IMR-90 (cell line): ENCODE results near the gene GLRA3. TPM values are rescaled to one million over a fixed set of nuclear protein-coding genes. Genes with fewer than 3 reads are reported as not detected.

Source experiments
- ATAC-seq: fragments of 200-7000 bp; cut with Tn5 transposase; 2 replicates; pipeline ENCODE4 v1.9.1; 2020; ENCODE audit warnings: low read depth, mild to moderate bottlenecking, moderate library complexity
- BruUV-seq: library from RNA; stranded (reverse); fragments of 400-500 nt; replicated peaks from 2 replicates; lab custom pipeline; 2021; lab: Mats Ljungman, UMichigan
- CTCF ChIA-PET: fragments of 300-600 bp; formaldehyde crosslinking; extraction: SDS; loops from one replicate; lab custom pipeline; 2021; ENCODE audit warnings: antibody characterized with exemption; lab: Yijun Ruan, JAX
- POLR2A ChIA-PET: fragments of 300-600 bp; sonication (Branson Sonifier 250); formaldehyde crosslinking; loops from one replicate; lab custom pipeline; 2022; ENCODE audit warnings: antibody characterized with exemption; ENCODE audit not compliant: unreplicated experiment; lab: Charles Lee
- DNase-seq: peaks from one replicate; pipeline ENCODE4 v3.0.0; 2013
- H2AFZ ChIP-seq: replicated peaks from 2 replicates; pipeline ENCODE3; 2013; ENCODE audit warnings: low read length, mild to moderate bottlenecking; ENCODE audit not compliant: poor library complexity
- H2AK5ac ChIP-seq: 2 replicates; pipeline ENCODE4 v1.6.1; 2013; ENCODE audit warnings: low read depth, low read length, inconsistent platforms
- H2AK9ac ChIP-seq: replicated peaks from 2 replicates; pipeline ENCODE3; 2013; ENCODE audit warnings: mild to moderate bottlenecking, low read depth, low read length, moderate library complexity; ENCODE audit not compliant: poor library complexity
- H2BK120ac ChIP-seq: 2 replicates; pipeline ENCODE4 v1.6.1; 2013; ENCODE audit warnings: low read depth, low read length, inconsistent platforms
- H2BK15ac ChIP-seq: 3 replicates; pipeline ENCODE4 v1.6.1; 2013; ENCODE audit warnings: low read depth, low read length, inconsistent platforms
- H2BK20ac ChIP-seq: 2 replicates; pipeline ENCODE4 v1.6.1; 2013; ENCODE audit warnings: low read depth, mild to moderate bottlenecking, inconsistent platforms, low read length, moderate library complexity
- H2BK5ac ChIP-seq: 2 replicates; pipeline ENCODE4 v1.6.1; 2013; ENCODE audit warnings: mild to moderate bottlenecking, low read depth, low read length, inconsistent platforms; ENCODE audit not compliant: poor library complexity, severe bottlenecking
- H3K14ac ChIP-seq: replicated peaks from 2 replicates; pipeline ENCODE4 v1.6.1; 2013; ENCODE audit warnings: low read depth, low read length, inconsistent platforms
- H3K18ac ChIP-seq: 2 replicates; pipeline ENCODE4 v1.6.1; 2013; ENCODE audit warnings: low read depth, low read length, control low read depth
- H3K23ac ChIP-seq: 2 replicates; pipeline ENCODE4 v1.6.1; 2013; ENCODE audit warnings: low read depth, low read length, inconsistent platforms
- H3K27ac ChIP-seq: 2 replicates; pipeline ENCODE4 v1.5.1; 2013; ENCODE audit warnings: mild to moderate bottlenecking, control low read depth, low read length; ENCODE audit not compliant: insufficient read depth
- H3K27me3 ChIP-seq: 2 replicates; pipeline ENCODE4 v1.6.1; 2013; ENCODE audit warnings: low read length; ENCODE audit not compliant: control insufficient read depth, insufficient read depth
- H3K36me3 ChIP-seq: 2 replicates; pipeline ENCODE4 v1.6.1; 2013; ENCODE audit warnings: low read length, mixed read lengths; ENCODE audit not compliant: control insufficient read depth, insufficient read depth
- H3K4ac ChIP-seq: 2 replicates; pipeline ENCODE4 v1.6.1; 2013; ENCODE audit warnings: low read depth, low read length, inconsistent platforms
- H3K4me1 ChIP-seq: 2 replicates; pipeline ENCODE4 v1.6.1; 2013; ENCODE audit warnings: low read length, mixed read lengths; ENCODE audit not compliant: control insufficient read depth, insufficient read depth
- H3K4me2 ChIP-seq: 2 replicates; pipeline ENCODE4 v1.6.1; 2013; ENCODE audit warnings: low read depth, mild to moderate bottlenecking, control low read depth, low read length, moderate library complexity
- H3K4me3 ChIP-seq: 2 replicates; pipeline ENCODE4 v1.5.1; 2013; ENCODE audit warnings: low read depth, mild to moderate bottlenecking, control low read depth, low read length, moderate library complexity; ENCODE audit not compliant: insufficient read depth
- H3K56ac ChIP-seq: 2 replicates; pipeline ENCODE4 v1.6.1; 2013; ENCODE audit warnings: low read length, inconsistent platforms; ENCODE audit not compliant: insufficient read depth; ENCODE audit errors: extremely low read depth
- H3K79me1 ChIP-seq, 2 experiments: 2 replicates each; pipeline ENCODE4 v1.6.1; 2013; ENCODE audit warnings: low read length in 2 of 2, inconsistent platforms in 1 of 2, low read depth in 1 of 2
- H3K9ac ChIP-seq: 2 replicates; pipeline ENCODE4 v1.6.1; 2013; ENCODE audit warnings: low read depth, low read length, control low read depth
- H3K9me1 ChIP-seq: 2 replicates; pipeline ENCODE4 v1.6.1; 2013; ENCODE audit warnings: low read length, inconsistent platforms; ENCODE audit not compliant: insufficient read depth
- H3K9me3 ChIP-seq: 2 replicates; pipeline ENCODE4 v1.6.1; 2013; ENCODE audit warnings: low read length; ENCODE audit not compliant: control insufficient read depth, insufficient read depth
- H4K20me1 ChIP-seq: 2 replicates; pipeline ENCODE4 v1.6.1; 2013; ENCODE audit warnings: low read length, inconsistent platforms; ENCODE audit not compliant: insufficient read depth
- H4K5ac ChIP-seq: 2 replicates; pipeline ENCODE4 v1.6.1; 2013; ENCODE audit warnings: mild to moderate bottlenecking, low read depth, low read length, control low read depth
- H4K8ac ChIP-seq, 2 experiments: 2 replicates each; pipeline ENCODE4 v1.6.1; 2013; ENCODE audit warnings: low read depth in 2 of 2, low read length in 2 of 2, control low read depth in 1 of 2, inconsistent platforms in 1 of 2
- H4K91ac ChIP-seq: 2 replicates; pipeline ENCODE4 v1.6.1; 2013; ENCODE audit warnings: low read depth, low read length, inconsistent platforms; ENCODE audit not compliant: insufficient read depth
- CHD1 ChIP-seq: IDR thresholded peaks from 2 replicates; pipeline ENCODE4 v1.6.1; 2012; ENCODE audit warnings: low read depth, low read length, improper control_type of control experiment
- MAZ ChIP-seq: IDR thresholded peaks from 2 replicates; pipeline ENCODE4 v1.6.1; 2012; ENCODE audit warnings: low read depth, mild to moderate bottlenecking, low read length, improper control_type of control experiment, moderate library complexity, borderline replicate concordance
- MXI1 ChIP-seq: IDR thresholded peaks from 2 replicates; pipeline ENCODE4 v1.6.1; 2012; ENCODE audit warnings: low read depth, mild to moderate bottlenecking, low read length, moderate library complexity, borderline replicate concordance
- RCOR1 ChIP-seq: IDR thresholded peaks from 2 replicates; pipeline ENCODE4 v1.6.1; 2012; ENCODE audit warnings: mild to moderate bottlenecking, low read length, improper control_type of control experiment; ENCODE audit not compliant: insufficient replicate concordance
- RFX5 ChIP-seq: IDR thresholded peaks from 2 replicates; pipeline ENCODE4 v1.8.0; 2012; ENCODE audit warnings: low read depth, mild to moderate bottlenecking, low read length, moderate library complexity
- WGBS, 2 experiments: methylation state at CpG; one replicate each; pipeline versions ENCODE4 v1.1.5 to v1.1.7; 2013; ENCODE audit warnings: missing lambda C conversion rate in 2 of 2; ENCODE audit not compliant: insufficient read length in 1 of 2; ENCODE audit errors: extremely low coverage in 2 of 2; 5-methylcytosine and 5-hydroxymethylcytosine counted together
- dilution Hi-C: fragments of 300-500 bp; cut with HindIII; formaldehyde crosslinking; loops from one replicate; pipeline ENCODE4 v1.14.3; 2018; ENCODE audit warnings: low sequenced_read_pairs; ENCODE audit not compliant: unreplicated experiment
- in situ Hi-C: fragments of 300-500 bp; cut with MboI; formaldehyde crosslinking; loops from 3 replicates; pipeline ENCODE4 v1.14.3; 2019; ENCODE audit warnings: low sequenced_read_pairs, inconsistent platforms, mixed read lengths
- intact Hi-C: fragments of 100-400 bp; cut with micrococcal nuclease; formaldehyde crosslinking; loops from 2 replicates; pipeline ENCODE4 v1.10.0; 2022
- polyA plus RNA-seq, 3 experiments: library from polyadenylated mRNA; depleted of rRNA; stranded (reverse); fragments of >200 nt; gene quantifications; 2 replicates each; pipeline ENCODE4 v1.2.3, GENCODE V29; 2012; ENCODE audit warnings: low replicate concordance in 1 of 3
- total RNA-seq: library from RNA; depleted of rRNA; stranded (reverse); fragments of >200 nt; gene quantifications from 2 replicates; pipeline ENCODE4 v1.2.3, GENCODE V29; 2012

The GLRA3 gene
- total and polyA plus RNA-seq, 2 of the 4 experiments (the other 2 are of a cell fraction): not detected

GRCh38 chr4:174681723-174682300 is 147.2 kb downstream of the GLRA3 start:
- dilution Hi-C loops: no loop called here
- H3K4me3 ChIP-seq: no peak overlapping the region
- H3K9me1 ChIP-seq: no peaks in the 10 kb centered on the region
- H3K56ac ChIP-seq: no peak overlapping the region
- H3K27me3 ChIP-seq: no peaks in the 10 kb centered on the region
- H2AK9ac ChIP-seq: no peak overlapping the region
- H3K4me1 ChIP-seq: no peaks in the 10 kb centered on the region
- intact Hi-C loops: no loop called here
- H3K27ac ChIP-seq: no peak overlapping the region
- ATAC-seq (no peak), DNase-seq (peak; percentile 25)
- no peak for TF ChIP-seq MXI1
- no peak for TF ChIP-seq RCOR1
- TF ChIP-seq CHD1: no peak
- TF ChIP-seq MAZ: no peak
- no peak for TF ChIP-seq RFX5
- POLR2A ChIA-PET: no interaction called here
- no peaks in the 10 kb centered on the region for H3K79me1 ChIP-seq
- no peak overlapping the region for H4K8ac ChIP-seq
- no peak overlapping the region for H2BK15ac ChIP-seq
- WGBS, 2 experiments: no CpG with 5 or more reads among the region's 4 CpGs
- H2AK5ac ChIP-seq: no peak overlapping the region
- H3K18ac ChIP-seq: no peak overlapping the region
- H4K5ac ChIP-seq: no peak overlapping the region
- H3K4ac ChIP-seq: no peak overlapping the region
- no peak overlapping the region for H2BK120ac ChIP-seq
- no peak overlapping the region for H2BK5ac ChIP-seq
- CTCF ChIA-PET: no interaction called here
- H3K9me3 ChIP-seq: peaks cover 6% of the 10 kb centered on the region; the same call in 1 of the 2 replicates
- no peaks in the 10 kb centered on the region for H4K20me1 ChIP-seq
- no peaks in the 10 kb centered on the region for H3K36me3 ChIP-seq
- no peak overlapping the region for H3K14ac ChIP-seq
- no peak overlapping the region for H2AFZ ChIP-seq
- H3K9ac ChIP-seq: no peak overlapping the region
- H3K4me2 ChIP-seq: no peak overlapping the region
- BruUV-seq: no TSS peak
- H4K91ac ChIP-seq: no peak overlapping the region
- no peak overlapping the region for H2BK20ac ChIP-seq
- in situ Hi-C loops: no loop called here
- no peak overlapping the region for H3K23ac ChIP-seq
